Activated CD8-positive, alpha-beta T cell treated with anti-CD3 and anti-CD28 coated beads, Interleukin-2, amount 10 ng/mL, durations not matched to agents 7 days and 5 days (primary cell): Measurements from ENCODE around the gene B4GALT3. TPM values are rescaled to one million over a fixed set of nuclear protein-coding genes. Genes with fewer than 3 reads are reported as not detected.

ENCODE experiments used
- ATAC-seq: fragments of 150-1000 bp; cut with Tn5 transposase; one replicate; pipeline ENCODE4 v1.10.0; 2021; ENCODE audit warnings: moderate library complexity
- CTCF ChIA-PET: fragments of 350-600 bp; sonication (Branson Sonifier 250); formaldehyde crosslinking; loops from one replicate; lab custom pipeline; 2021; ENCODE audit warnings: antibody characterized with exemption; lab: Charles Lee
- POLR2A ChIA-PET: fragments of 350-600 bp; sonication (Branson Sonifier 250); formaldehyde crosslinking; loops from one replicate; lab custom pipeline; 2021; ENCODE audit warnings: antibody characterized with exemption; lab: Charles Lee
- DNase-seq: peaks from one replicate; pipeline ENCODE4 v3.0.0-alpha.2; 2020
- H3K27ac Mint-ChIP-seq: one replicate; pipeline ENCODE4 v1.8.0; 2021; ENCODE audit warnings: mild to moderate bottlenecking, mixed read lengths
- H3K27me3 Mint-ChIP-seq: one replicate; pipeline ENCODE4 v1.8.0; 2021; ENCODE audit warnings: low read depth, mixed read lengths
- H3K36me3 Mint-ChIP-seq: one replicate; pipeline ENCODE4 v1.8.0; 2021; ENCODE audit warnings: low read depth, mixed read lengths
- H3K4me1 Mint-ChIP-seq: one replicate; pipeline ENCODE4 v1.8.0; 2021; ENCODE audit warnings: low read depth, mixed read lengths
- H3K4me3 Mint-ChIP-seq: one replicate; pipeline ENCODE4 v1.8.0; 2021; ENCODE audit warnings: mild to moderate bottlenecking, mixed read lengths
- H3K9me3 Mint-ChIP-seq: one replicate; pipeline ENCODE4 v1.8.0; 2022; ENCODE audit warnings: mixed read lengths; ENCODE audit not compliant: insufficient read depth
- microRNA-seq: library from miRNA; unstranded; fragments of <30 nt; microRNA quantifications from one replicate; pipeline ENCODE4 v1.2.0, GENCODE V29; 2022
- total RNA-seq, 2 experiments: library from RNA; stranded (reverse); gene quantifications; one replicate each; pipeline ENCODE4 v1.2.3, GENCODE V29; 2021

B4GALT3 gene
- total RNA-seq, 2 experiments from 2014 or later = 34.2 to 37.0 TPM

GRCh38 chr1:161122967-161123366 is 54.3 kb downstream of the B4GALT3 start:
- Mint-ChIP-seq H3K36me3 (peaks cover 68% of the 10 kb centered on the region), H3K4me1 (peaks cover 32% of the 10 kb centered on the region), H3K4me3 (no peak overlapping the region), H3K9me3 (no peaks in the 10 kb centered on the region), H3K27ac (no peak overlapping the region), H3K27me3 (no peaks in the 10 kb centered on the region)
- CTCF ChIA-PET = no interaction called here
- ATAC-seq (no peak), DNase-seq (no peak)
- POLR2A ChIA-PET = no interaction called here

- Mint-ChIP-seq H3K36me3 (peaks cover 60% of the 10 kb centered on the region), H3K27ac (no peak overlapping the region), H3K9me3 (no peaks in the 10 kb centered on the region), H3K4me1 (peaks cover 25% of the 10 kb centered on the region), H3K27me3 (no peaks in the 10 kb centered on the region), H3K4me3 (no peak overlapping the region)
- DNase-seq = no peak
- POLR2A ChIA-PET = interaction anchor here (0.6 to 0.7 kb wide), 2 partner anchors 16 to 36 kb away, joined by 3 read pairs; no protein-coding TSS in a partner anchor
- no peak for ATAC-seq
- CTCF ChIA-PET = interaction anchor here (0.6 to 1.9 kb wide), 4 partner anchors 10 to 36 kb away, joined by 3 to 7 read pairs (median 4); partner anchors contain the start of gene DEDD
These were observed 55.5 kb downstream of the B4GALT3 start for GRCh38 chr1:161121834-161122233.

Small RNAs within 50 kb of the gene (microRNA-seq; reads per million reads assigned to microRNA genes)
- not detected for gene MIR5187

Other genes with a start within 250 kb of the B4GALT3 start
- not detected for gene ITLN2, start 222.7 kb downstream of the B4GALT3 start, total RNA-seq
- 10 to 100 TPM; 13.7 to 18.4 TPM for gene F11R, start 156.4 kb downstream of the B4GALT3 start, total RNA-seq
- 10 to 100 TPM; 63.2 to 63.3 TPM for gene TSTD1, start 138.5 kb downstream of the B4GALT3 start, total RNA-seq
- gene USF1, start 131.5 kb downstream of the B4GALT3 start, total RNA-seq = 10 to 100 TPM; 81.6 to 83.2 TPM
- 100 to 1,000 TPM; 277 to 281 TPM for gene ARHGAP30, start 107.6 kb downstream of the B4GALT3 start, total RNA-seq
- not detected for gene NECTIN4, start 87.9 kb downstream of the B4GALT3 start, total RNA-seq
- gene KLHDC9, start 79.1 kb downstream of the B4GALT3 start, total RNA-seq = under 1 TPM; 0.61 to 0.91 TPM
- 10 to 100 TPM; 66.3 to 68.0 TPM for gene PFDN2, start 59.5 kb downstream of the B4GALT3 start, total RNA-seq
- gene NIT1, start 59.4 kb downstream of the B4GALT3 start, total RNA-seq = 10 to 100 TPM; 34.1 to 35.2 TPM
- gene DEDD, start 44.8 kb downstream of the B4GALT3 start, total RNA-seq = 10 to 100 TPM; 34.5 to 36.3 TPM
- 100 to 1,000 TPM; 103 to 104 TPM for gene UFC1, start 23.5 kb downstream of the B4GALT3 start, total RNA-seq
- gene USP21, start 18.0 kb downstream of the B4GALT3 start, total RNA-seq = 10 to 100 TPM; 29.2 to 32.0 TPM
- gene PPOX, start 11.1 kb downstream of the B4GALT3 start, total RNA-seq = 10 to 100 TPM; 37.7 to 38.5 TPM
- 1 to 10 TPM in 1 of 2 experiments, under 1 TPM in 1; 0.82 to 2.1 TPM for gene ADAMTS4, start 21.5 kb upstream of the B4GALT3 start, total RNA-seq
- 10 to 100 TPM; 73.6 to 76.8 TPM for gene NDUFS2, start 24.9 kb upstream of the B4GALT3 start, total RNA-seq
- gene FCER1G, start 37.8 kb upstream of the B4GALT3 start, total RNA-seq = 10 to 100 TPM; 12.0 to 14.0 TPM
- not detected for gene APOA2, start 46.1 kb upstream of the B4GALT3 start, total RNA-seq
- gene TOMM40L, start 48.6 kb upstream of the B4GALT3 start, total RNA-seq = 10 to 100 TPM; 19.1 to 22.0 TPM
- not detected for gene NR1I3, start 60.7 kb upstream of the B4GALT3 start, total RNA-seq
- gene PCP4L1, start 81.2 kb upstream of the B4GALT3 start, total RNA-seq = under 1 TPM; 0.34 to 0.40 TPM
- 1 to 10 TPM; 2.8 to 3.4 TPM for gene MPZ, start 132.5 kb upstream of the B4GALT3 start, total RNA-seq
- gene SDHC, start 136.9 kb upstream of the B4GALT3 start, total RNA-seq = 100 to 1,000 TPM; 151 to 163 TPM
- gene CFAP126, start 190.4 kb upstream of the B4GALT3 start, total RNA-seq = not detected